Measurements from ENCODE around the gene POU6F2. TPM values are rescaled to one million over a fixed set of nuclear protein-coding genes. Genes with fewer than 3 reads are reported as not detected.
A peak's percentile ranks its signal among the peaks of the same experiment; 100 is the strongest.
"Not testable (repeated sequence)": the region's sequence is repeated elsewhere in the genome, so short reads cannot be mapped to it uniquely, and the experiment has no call there.

POU6F2 gene
- total RNA-seq, 1 experiment from 2014 or later, result 0.90 TPM

DNA sequence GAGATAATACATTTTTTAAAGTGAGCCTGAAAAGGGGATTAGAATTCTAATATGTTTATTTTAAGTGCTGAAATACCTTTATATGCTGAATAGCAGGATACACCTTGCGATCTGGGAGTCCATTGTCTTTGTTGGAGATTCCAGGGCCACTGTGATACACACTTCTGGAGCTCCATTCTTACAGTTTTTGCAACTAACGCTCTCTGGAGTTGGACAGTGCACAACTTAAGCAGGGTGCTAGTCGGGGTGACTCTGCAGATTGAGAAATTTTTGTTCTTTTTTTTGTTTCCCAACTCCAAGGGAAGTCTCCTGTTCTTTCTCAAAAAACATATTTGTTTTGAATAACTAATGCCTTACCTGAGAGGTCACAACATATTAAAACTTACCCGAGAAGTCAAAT, 23.7 kb upstream of the POU6F2 start:
- no peak for DNase-seq
- Histone ChIP-seq H3K27me3 (ENCODE audit: control insufficient read depth, insufficient read depth, low read length) (no peaks in the 10 kb centered on the region), H3K4me3 (ENCODE audit: insufficient read depth, low read depth, low read length) (no peak overlapping the region), H3K36me3 (replicated peaks; ENCODE audit: control insufficient read depth, insufficient read depth, low read length) (no peaks in the 10 kb centered on the region)

DNA sequence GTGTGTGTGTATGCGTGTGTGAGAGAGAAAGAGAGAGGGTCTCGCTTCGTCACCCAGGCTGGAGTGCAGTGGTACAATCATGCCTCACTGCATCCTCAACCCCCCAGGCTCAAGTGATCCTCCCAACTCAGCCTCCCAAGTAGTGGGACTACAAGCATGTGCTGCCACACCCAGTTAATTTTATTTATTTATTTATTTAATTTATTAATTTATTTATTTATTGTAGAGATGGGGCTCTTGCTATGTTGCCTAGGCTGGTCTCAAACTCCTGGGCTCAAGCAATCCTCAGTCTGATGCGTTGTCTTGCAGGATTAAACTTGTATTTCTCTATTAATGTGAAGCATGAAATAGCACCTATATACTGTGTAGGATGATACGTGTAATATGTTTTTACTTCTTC, 21.8 kb upstream of the POU6F2 start:
- H3K36me3 ChIP-seq (replicated peaks; ENCODE audit: control insufficient read depth, insufficient read depth, low read length), result no peaks in the 10 kb centered on the region
- DNase-seq, result no peak
- H3K4me3 ChIP-seq (ENCODE audit: insufficient read depth, low read depth, low read length), result no peak overlapping the region
- H3K27me3 ChIP-seq (ENCODE audit: control insufficient read depth, insufficient read depth, low read length), result no peaks in the 10 kb centered on the region

GRCh38 chr7:38962028-38962427, 15.7 kb upstream of the POU6F2 start:
- Histone ChIP-seq H3K36me3 (replicated peaks; ENCODE audit: control insufficient read depth, insufficient read depth, low read length) (no peaks in the 10 kb centered on the region), H3K27me3 (ENCODE audit: control insufficient read depth, insufficient read depth, low read length) (no peaks in the 10 kb centered on the region), H3K4me3 (ENCODE audit: insufficient read depth, low read depth, low read length) (no peak overlapping the region)
- DNase-seq, result no peak

DNA sequence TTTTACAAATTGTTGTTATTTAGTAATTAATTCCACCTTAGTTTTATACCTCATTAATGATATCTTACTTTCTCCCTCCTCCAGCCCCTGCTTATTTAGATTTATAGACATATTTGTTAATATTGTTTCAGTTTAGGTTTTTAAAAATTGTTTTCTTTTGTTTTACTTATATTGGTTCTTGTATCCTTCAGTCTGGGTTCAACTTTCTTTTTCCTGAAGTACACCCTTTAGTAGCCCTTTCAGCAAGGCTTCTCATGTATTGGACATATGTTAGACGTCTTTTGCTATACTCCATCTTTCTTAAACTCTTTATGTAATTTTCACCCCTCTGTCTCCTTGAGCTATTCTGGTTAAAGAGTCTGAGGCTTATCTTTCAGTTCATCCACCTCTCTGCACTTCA, 12.8 kb upstream of the POU6F2 start:
- Histone ChIP-seq H3K4me3 (ENCODE audit: insufficient read depth, low read depth, low read length) (no peak overlapping the region), H3K36me3 (replicated peaks; ENCODE audit: control insufficient read depth, insufficient read depth, low read length) (no peaks in the 10 kb centered on the region), H3K27me3 (ENCODE audit: control insufficient read depth, insufficient read depth, low read length) (no peaks in the 10 kb centered on the region)
- no peak for DNase-seq

DNA sequence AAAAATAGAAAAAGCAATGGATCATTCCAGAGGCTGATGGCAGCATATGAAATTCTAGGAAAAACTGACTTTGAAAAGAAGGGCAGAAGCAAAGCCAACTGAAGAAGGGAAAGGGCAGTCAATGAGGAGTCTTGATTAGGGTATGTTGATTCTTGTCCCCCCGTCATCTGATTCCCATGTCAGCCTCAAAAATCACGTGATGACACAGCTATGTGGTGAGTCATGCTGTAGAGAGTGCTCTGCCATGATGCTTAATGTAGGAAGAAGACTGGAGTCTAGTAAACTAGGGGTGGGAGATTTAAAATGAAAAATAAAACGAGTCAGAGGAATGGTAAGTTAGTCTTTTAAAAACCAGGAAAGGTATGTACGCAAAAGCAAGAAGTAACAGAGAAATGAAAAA, 3.9 kb upstream of the POU6F2 start:
- H3K36me3 ChIP-seq (replicated peaks; ENCODE audit: control insufficient read depth, insufficient read depth, low read length), result no peaks in the 10 kb centered on the region
- peaks cover 10% of the 10 kb centered on the region; the same call in 1 of the 2 replicates for H3K27me3 ChIP-seq (ENCODE audit: control insufficient read depth, insufficient read depth, low read length)
- H3K4me3 ChIP-seq (ENCODE audit: insufficient read depth, low read depth, low read length), result no peak overlapping the region
- DNase-seq, result no peak

DNA sequence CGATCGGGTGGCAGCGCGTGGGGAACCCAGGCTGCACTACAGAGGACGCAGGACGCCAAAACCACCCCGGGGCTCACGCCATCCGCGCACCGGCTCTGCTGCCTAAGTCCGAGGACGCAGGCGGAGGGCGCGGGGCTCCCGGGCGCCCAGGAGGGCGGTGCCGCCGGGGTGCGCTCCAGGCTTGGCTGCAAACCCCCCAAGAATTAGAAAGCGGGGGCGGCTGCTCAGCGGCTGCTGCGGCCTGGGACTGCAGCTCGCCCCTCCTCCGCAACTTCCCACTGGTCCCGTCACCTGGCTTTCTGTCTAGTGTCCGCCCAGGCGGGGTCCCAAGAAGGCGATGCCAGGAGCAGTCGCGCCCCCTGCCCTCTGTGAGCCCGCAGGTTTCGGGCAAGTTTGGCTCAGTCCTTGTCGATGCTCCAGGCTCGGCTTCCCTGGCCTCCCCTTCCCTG, 1.7 kb upstream of the POU6F2 start:
- peak; percentile 62 for DNase-seq
- H3K27me3 ChIP-seq (ENCODE audit: control insufficient read depth, insufficient read depth, low read length), result peaks cover 10% of the 10 kb centered on the region; the same call in 1 of the 2 replicates
- H3K4me3 ChIP-seq (ENCODE audit: insufficient read depth, low read depth, low read length), result peak overlapping the region; percentile 42
- no peaks in the 10 kb centered on the region for H3K36me3 ChIP-seq (replicated peaks; ENCODE audit: control insufficient read depth, insufficient read depth, low read length)

- H3K27me3 ChIP-seq (ENCODE audit: control insufficient read depth, insufficient read depth, low read length), result peaks cover 10% of the 10 kb centered on the region; the same call in 1 of the 2 replicates
- H3K36me3 ChIP-seq (replicated peaks; ENCODE audit: control insufficient read depth, insufficient read depth, low read length), result no peaks in the 10 kb centered on the region
- no peak overlapping the region for H3K4me3 ChIP-seq (ENCODE audit: insufficient read depth, low read depth, low read length)
- DNase-seq, result no peak
These were observed 782 bp downstream of the POU6F2 start for GRCh38 chr7:38978491-38978890.

- no peak for DNase-seq
- no peaks in the 10 kb centered on the region for H3K27me3 ChIP-seq (ENCODE audit: control insufficient read depth, insufficient read depth, low read length)
- H3K4me3 ChIP-seq (ENCODE audit: insufficient read depth, low read depth, low read length), result no peak overlapping the region
- no peaks in the 10 kb centered on the region for H3K36me3 ChIP-seq (replicated peaks; ENCODE audit: control insufficient read depth, insufficient read depth, low read length)
These were observed 14.5 kb downstream of the POU6F2 start for GRCh38 chr7:38992203-38992602.

DNA sequence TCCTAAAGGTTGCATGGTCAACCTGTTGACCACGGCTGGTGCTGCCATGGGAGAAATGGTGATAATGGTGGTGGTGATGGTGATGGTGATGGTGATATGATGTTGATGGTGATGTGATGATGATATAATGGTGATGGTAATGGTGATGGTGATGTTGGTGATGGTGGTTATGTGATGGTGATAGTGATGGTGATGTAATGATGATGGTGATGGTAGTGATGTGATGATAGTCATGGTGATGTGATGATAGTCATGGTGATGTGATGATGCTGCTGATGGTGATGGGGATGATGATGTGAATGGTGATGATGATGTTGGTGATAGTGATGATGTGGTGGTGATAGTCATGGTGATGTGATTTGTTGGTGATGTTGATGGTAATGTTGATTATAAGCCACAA, 23.9 kb downstream of the POU6F2 start:
- H3K36me3 ChIP-seq (replicated peaks; ENCODE audit: control insufficient read depth, insufficient read depth, low read length), result no peaks in the 10 kb centered on the region
- no peak overlapping the region for H3K4me3 ChIP-seq (ENCODE audit: insufficient read depth, low read depth, low read length)
- no peaks in the 10 kb centered on the region for H3K27me3 ChIP-seq (ENCODE audit: control insufficient read depth, insufficient read depth, low read length)
- DNase-seq, result no peak

- Histone ChIP-seq H3K36me3 (replicated peaks; ENCODE audit: control insufficient read depth, insufficient read depth, low read length) (no peaks in the 10 kb centered on the region), H3K27me3 (ENCODE audit: control insufficient read depth, insufficient read depth, low read length) (no peaks in the 10 kb centered on the region), H3K4me3 (ENCODE audit: insufficient read depth, low read depth, low read length) (no peak overlapping the region)
- no peak for DNase-seq
These were observed 25.0 kb downstream of the POU6F2 start for GRCh38 chr7:39002755-39003154.

DNA sequence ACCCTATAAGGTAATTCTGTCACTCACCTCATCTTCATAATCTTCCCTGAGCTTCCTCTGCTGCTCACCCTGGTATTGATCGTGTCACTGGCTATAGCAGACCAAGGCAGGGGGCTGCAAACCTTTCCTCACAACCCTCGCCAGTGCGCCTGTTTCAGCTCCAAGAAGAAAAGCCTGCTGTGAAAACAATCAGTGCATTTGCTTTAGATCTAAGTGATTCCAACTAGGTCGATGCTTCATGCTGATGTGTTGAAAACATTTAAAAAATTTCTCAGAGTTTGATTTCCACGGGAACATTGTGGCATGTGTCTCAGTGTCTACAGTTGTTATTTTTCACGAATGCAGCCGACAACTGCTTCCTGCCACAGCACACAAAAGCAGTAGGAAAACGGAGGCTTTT, 27.3 kb downstream of the POU6F2 start:
- Histone ChIP-seq H3K36me3 (replicated peaks; ENCODE audit: control insufficient read depth, insufficient read depth, low read length) (no peaks in the 10 kb centered on the region), H3K27me3 (ENCODE audit: control insufficient read depth, insufficient read depth, low read length) (no peaks in the 10 kb centered on the region), H3K4me3 (ENCODE audit: insufficient read depth, low read depth, low read length) (no peak overlapping the region)
- DNase-seq, result no peak

GRCh38 chr7:39005461-39005860, 27.8 kb downstream of the POU6F2 start:
- no peaks in the 10 kb centered on the region for H3K36me3 ChIP-seq (replicated peaks; ENCODE audit: control insufficient read depth, insufficient read depth, low read length)
- DNase-seq, result no peak
- H3K27me3 ChIP-seq (ENCODE audit: control insufficient read depth, insufficient read depth, low read length), result no peaks in the 10 kb centered on the region
- H3K4me3 ChIP-seq (ENCODE audit: insufficient read depth, low read depth, low read length), result no peak overlapping the region

- H3K4me3 ChIP-seq (ENCODE audit: insufficient read depth, low read depth, low read length), result peak overlapping the region; percentile 28
- not testable (repeated sequence) for DNase-seq; H3K27me3 ChIP-seq (ENCODE audit: control insufficient read depth, insufficient read depth, low read length)
These were observed 35.6 kb downstream of the POU6F2 start for GRCh38 chr7:39013049-39013939.

GRCh38 chr7:39016609-39017008, 38.9 kb downstream of the POU6F2 start:
- no peak overlapping the region for H3K4me3 ChIP-seq (ENCODE audit: insufficient read depth, low read depth, low read length)
- no peak for DNase-seq
- no peaks in the 10 kb centered on the region for H3K27me3 ChIP-seq (ENCODE audit: control insufficient read depth, insufficient read depth, low read length)
- H3K36me3 ChIP-seq (replicated peaks; ENCODE audit: control insufficient read depth, insufficient read depth, low read length), result no peaks in the 10 kb centered on the region

More at GRCh38 chr7:39013049-39013939, 35.6 kb downstream of the POU6F2 start:
- not testable (repeated sequence) for H3K36me3 ChIP-seq (replicated peaks; ENCODE audit: control insufficient read depth, insufficient read depth, low read length)

- H3K36me3 ChIP-seq (replicated peaks; ENCODE audit: control insufficient read depth, insufficient read depth, low read length), result no peaks in the 10 kb centered on the region
- no peak overlapping the region for H3K4me3 ChIP-seq (ENCODE audit: insufficient read depth, low read depth, low read length)
- DNase-seq, result no peak
- H3K27me3 ChIP-seq (ENCODE audit: control insufficient read depth, insufficient read depth, low read length), result no peaks in the 10 kb centered on the region
These were observed 39.7 kb downstream of the POU6F2 start for GRCh38 chr7:39017369-39017915.

Measured in H7 (cell line).